ENCODE data around the gene HYAL1.

DNA sequence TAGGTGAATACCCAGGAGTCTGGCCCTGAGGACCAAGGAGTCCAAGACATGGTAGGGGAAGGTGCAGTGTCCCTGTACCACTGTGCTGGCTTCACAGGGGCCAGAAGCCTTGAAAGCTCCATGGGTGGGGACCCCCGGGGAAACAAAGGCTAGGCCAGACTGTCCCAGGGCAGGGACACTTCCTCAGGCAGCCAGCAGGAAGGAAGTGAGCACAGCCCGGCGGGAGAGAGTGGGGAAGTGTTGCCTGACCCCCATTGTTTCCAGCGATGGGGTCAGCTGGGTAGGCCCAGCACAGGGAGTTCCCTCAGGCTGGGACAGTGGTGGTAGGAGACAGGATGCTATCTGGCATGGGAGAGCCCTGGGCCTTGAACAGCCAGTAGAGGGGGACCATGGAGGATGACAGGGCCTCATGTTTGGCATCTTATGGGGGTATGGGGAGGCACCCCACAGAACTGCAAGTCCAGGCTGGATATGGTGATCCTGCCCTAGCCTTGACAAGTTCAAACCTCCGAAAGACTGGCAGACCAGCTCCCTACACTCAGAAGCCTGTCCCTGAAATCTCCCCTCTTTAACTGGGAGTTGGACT is 20.3 kb upstream of the HYAL1 start:
- TF ChIP-seq EZH2phosphoT487 (IDR thresholded peaks at IDR 0.05; ENCODE audit: insufficient read depth, low read depth) (no peak), EZH2 (IDR thresholded peaks at IDR 0.05; ENCODE audit: insufficient read depth, poor library complexity, severe bottlenecking) (no peak)

Measured in GM23248 (cell line).